ENCODE data around the gene SLC9A9. TPM values are rescaled to one million over a fixed set of nuclear protein-coding genes. Genes with fewer than 3 reads are reported as not detected.

The SLC9A9 gene
- total and polyA plus RNA-seq, 2 donors (not counting 1 experiment from before 2014, with no cell fraction given) = 14.3 to 74.0 TPM

DNA sequence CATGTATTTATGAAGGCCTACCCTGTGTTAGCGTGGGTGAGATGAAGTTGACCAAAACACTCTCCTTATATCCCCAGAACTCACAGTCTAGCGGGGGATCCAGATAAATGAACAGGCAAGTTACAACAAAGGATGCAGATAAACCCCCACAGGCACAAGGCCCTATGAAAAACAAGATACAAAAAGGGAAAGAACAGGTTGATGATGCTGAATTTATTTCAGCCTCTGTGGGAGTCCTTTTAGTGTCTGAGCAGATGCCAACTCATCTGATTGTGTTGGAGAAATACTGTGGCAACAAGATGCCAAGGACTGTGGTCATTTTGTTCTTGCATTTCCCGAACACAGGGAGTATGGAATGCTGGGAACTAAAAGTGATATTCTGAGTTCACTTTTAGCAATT lies 428.7 kb downstream of the SLC9A9 start:
- Histone ChIP-seq H3K27ac (ENCODE audit: insufficient read depth, low read length) (no peak overlapping the region), H3K4me2 (ENCODE audit: extremely low read depth, insufficient read depth, low read length) (no peak overlapping the region), H3K4me3 (replicated peaks in 1 of 4; ENCODE audit: control extremely low read depth in 1 of 4, insufficient read depth in 1 of 4, low read depth in 3 of 4, low read length in 4 of 4) (no peak overlapping the region), H3K9ac (ENCODE audit: insufficient read depth, low read length) (no peak overlapping the region), H3K36me3 (ENCODE audit: control insufficient read depth, insufficient read depth, low read length) (no peaks in the 10 kb centered on the region), H4K20me1 (ENCODE audit: control insufficient read depth, extremely low read depth, insufficient read depth, low read length) (no peaks in the 10 kb centered on the region), H3K9me3 (ENCODE audit: control insufficient read depth, insufficient read depth, low read depth, low read length) (no peaks in the 10 kb centered on the region), H3K27me3 (ENCODE audit: control insufficient read depth, insufficient read depth, low read length) (no peaks in the 10 kb centered on the region), H3K4me1 (ENCODE audit: control insufficient read depth, extremely low read depth, insufficient read depth, low read length) (no peaks in the 10 kb centered on the region), H2AFZ (ENCODE audit: low read length) (no peak overlapping the region), H3K79me2 (ENCODE audit: control insufficient read depth, insufficient read depth, low read length) (no peaks in the 10 kb centered on the region)
- no peak for TF ChIP-seq EZH2 (IDR thresholded peaks at IDR 0.05; ENCODE audit: low read length, missing control alignments)
- no peak for TF ChIP-seq CTCF (conservative IDR thresholded peaks at IDR 0.05 in 1 of 2, IDR thresholded peaks at IDR 0.05 in 1 of 2; ENCODE audit: low read depth in 1 of 2, low read length in 2 of 2)
- no peak for DNase-seq (ENCODE audit: low read depth in 2 of 2)

DNA sequence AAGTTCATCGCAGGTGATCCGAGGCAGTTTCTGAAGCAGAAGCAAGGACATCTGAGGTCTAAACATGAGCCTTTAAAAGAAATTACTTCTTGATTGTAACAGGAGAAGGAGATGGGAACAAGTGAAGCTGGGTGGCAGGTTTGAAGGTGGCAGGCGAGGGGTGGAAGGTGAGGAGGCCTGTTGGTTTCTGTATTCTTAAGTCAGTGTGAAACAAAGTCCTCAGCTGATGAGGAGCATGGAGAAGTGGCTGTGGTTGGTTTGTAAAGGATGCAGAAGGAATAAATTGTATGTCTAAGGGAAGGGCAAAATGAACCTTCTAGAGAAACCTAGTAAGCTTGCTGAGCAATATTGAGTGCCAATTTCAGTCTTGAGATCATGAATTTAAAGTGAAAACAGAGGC lies 429.9 kb downstream of the SLC9A9 start:
- Histone ChIP-seq H3K4me3 (replicated peaks in 1 of 4; ENCODE audit: control extremely low read depth in 1 of 4, insufficient read depth in 1 of 4, low read depth in 3 of 4, low read length in 4 of 4) (no peak overlapping the region), H2AFZ (ENCODE audit: low read length) (no peak overlapping the region), H3K4me2 (ENCODE audit: extremely low read depth, insufficient read depth, low read length) (no peak overlapping the region), H3K79me2 (ENCODE audit: control insufficient read depth, insufficient read depth, low read length) (no peaks in the 10 kb centered on the region), H4K20me1 (ENCODE audit: control insufficient read depth, extremely low read depth, insufficient read depth, low read length) (no peaks in the 10 kb centered on the region), H3K9me3 (ENCODE audit: control insufficient read depth, insufficient read depth, low read depth, low read length) (no peaks in the 10 kb centered on the region), H3K27ac (ENCODE audit: insufficient read depth, low read length) (no peak overlapping the region), H3K27me3 (ENCODE audit: control insufficient read depth, insufficient read depth, low read length) (no peaks in the 10 kb centered on the region), H3K9ac (ENCODE audit: insufficient read depth, low read length) (no peak overlapping the region), H3K36me3 (ENCODE audit: control insufficient read depth, insufficient read depth, low read length) (no peaks in the 10 kb centered on the region), H3K4me1 (ENCODE audit: control insufficient read depth, extremely low read depth, insufficient read depth, low read length) (no peaks in the 10 kb centered on the region)
- no peak for DNase-seq (ENCODE audit: low read depth in 2 of 2)
- no peak for TF ChIP-seq CTCF (conservative IDR thresholded peaks at IDR 0.05 in 1 of 2, IDR thresholded peaks at IDR 0.05 in 1 of 2; ENCODE audit: low read depth in 1 of 2, low read length in 2 of 2)

DNA sequence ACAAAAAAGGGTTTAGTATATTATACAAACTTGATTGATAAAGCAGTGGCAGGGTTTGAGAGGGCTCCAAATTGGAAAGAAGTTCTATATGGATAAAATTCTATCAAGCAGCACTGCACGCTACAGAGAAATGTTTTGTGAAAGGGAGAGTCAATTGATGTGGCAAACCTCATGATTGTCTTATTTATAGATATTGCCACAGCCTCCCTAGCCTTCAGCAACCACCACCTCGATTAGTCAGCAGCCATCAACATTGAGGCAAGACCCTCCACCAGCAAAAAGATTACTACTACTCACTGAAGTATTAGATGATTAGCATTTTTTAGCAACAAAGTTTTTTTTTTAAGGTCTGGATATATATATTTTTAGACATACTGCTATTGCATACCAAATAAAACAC lies 432.0 kb downstream of the SLC9A9 start:
- DNase-seq (ENCODE audit: low read depth in 2 of 2) = no peak
- TF ChIP-seq CTCF (conservative IDR thresholded peaks at IDR 0.05 in 1 of 2, IDR thresholded peaks at IDR 0.05 in 1 of 2; ENCODE audit: low read depth in 1 of 2, low read length in 2 of 2) = no peak
- no peak for TF ChIP-seq EZH2 (IDR thresholded peaks at IDR 0.05; ENCODE audit: low read length, missing control alignments)
- H3K4me1 ChIP-seq (ENCODE audit: control insufficient read depth, extremely low read depth, insufficient read depth, low read length) = no peaks in the 10 kb centered on the region
- H3K4me3 ChIP-seq (replicated peaks in 1 of 4; ENCODE audit: control extremely low read depth in 1 of 4, insufficient read depth in 1 of 4, low read depth in 3 of 4, low read length in 4 of 4) = no peak overlapping the region
- no peak overlapping the region for H3K9ac ChIP-seq (ENCODE audit: insufficient read depth, low read length)
- no peak overlapping the region for H3K27ac ChIP-seq (ENCODE audit: insufficient read depth, low read length)
- no peaks in the 10 kb centered on the region for H4K20me1 ChIP-seq (ENCODE audit: control insufficient read depth, extremely low read depth, insufficient read depth, low read length)
- no peaks in the 10 kb centered on the region for H3K9me3 ChIP-seq (ENCODE audit: control insufficient read depth, insufficient read depth, low read depth, low read length)
- no peak overlapping the region for H2AFZ ChIP-seq (ENCODE audit: low read length)
- H3K36me3 ChIP-seq (ENCODE audit: control insufficient read depth, insufficient read depth, low read length) = no peaks in the 10 kb centered on the region
- H3K4me2 ChIP-seq (ENCODE audit: extremely low read depth, insufficient read depth, low read length) = no peak overlapping the region
- no peaks in the 10 kb centered on the region for H3K79me2 ChIP-seq (ENCODE audit: control insufficient read depth, insufficient read depth, low read length)
- no peaks in the 10 kb centered on the region for H3K27me3 ChIP-seq (ENCODE audit: control insufficient read depth, insufficient read depth, low read length)

Measured in fibroblast of lung (primary cell).